DMS153 (cell line): ENCODE measurements around the gene RAB33B.

Experiments
- DNase-seq: peaks from one replicate; lab custom pipeline; 2025; lab: John Stamatoyannopoulos, UW

Gene RAB33B

GRCh38 chr4:139508581-139509237 lies 54.8 kb downstream of the RAB33B start:
- no peak for DNase-seq

DNA sequence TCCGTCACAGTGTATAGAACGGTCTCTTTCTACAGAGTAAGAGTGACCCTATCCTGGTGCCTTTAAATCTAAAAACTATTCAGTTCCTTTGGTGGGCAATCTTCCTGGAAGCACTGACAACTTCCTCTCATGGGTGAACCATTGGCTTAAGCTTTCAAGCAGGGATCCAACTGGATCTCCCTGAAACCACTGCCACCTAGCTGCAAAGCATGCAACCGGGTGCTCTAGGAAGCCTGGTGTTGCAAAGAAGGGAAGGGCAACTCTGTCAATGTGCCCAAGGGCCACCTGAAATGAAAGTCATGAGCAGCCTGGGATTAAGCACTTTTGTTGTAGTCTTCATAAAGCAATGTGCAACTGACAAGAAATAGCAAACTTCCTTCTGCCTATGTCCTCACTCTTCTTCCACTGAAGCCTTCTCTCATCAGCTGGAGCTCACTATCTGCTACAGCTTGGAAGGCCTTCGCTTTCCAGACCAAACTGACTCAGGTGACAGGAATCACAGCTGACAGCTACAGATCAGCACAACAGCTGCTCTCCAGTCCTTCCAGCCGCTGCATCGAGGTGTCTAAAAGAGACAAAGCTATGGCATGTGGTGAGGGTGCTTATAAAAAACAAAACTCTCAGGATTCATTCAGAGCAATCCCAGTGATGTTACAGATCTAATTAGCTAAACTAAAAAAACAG lies 55.9 kb downstream of the RAB33B start:
- DNase-seq = no peak

GRCh38 chr4:139511320-139511719 lies 57.4 kb downstream of the RAB33B start:
- no peak for DNase-seq

DNA sequence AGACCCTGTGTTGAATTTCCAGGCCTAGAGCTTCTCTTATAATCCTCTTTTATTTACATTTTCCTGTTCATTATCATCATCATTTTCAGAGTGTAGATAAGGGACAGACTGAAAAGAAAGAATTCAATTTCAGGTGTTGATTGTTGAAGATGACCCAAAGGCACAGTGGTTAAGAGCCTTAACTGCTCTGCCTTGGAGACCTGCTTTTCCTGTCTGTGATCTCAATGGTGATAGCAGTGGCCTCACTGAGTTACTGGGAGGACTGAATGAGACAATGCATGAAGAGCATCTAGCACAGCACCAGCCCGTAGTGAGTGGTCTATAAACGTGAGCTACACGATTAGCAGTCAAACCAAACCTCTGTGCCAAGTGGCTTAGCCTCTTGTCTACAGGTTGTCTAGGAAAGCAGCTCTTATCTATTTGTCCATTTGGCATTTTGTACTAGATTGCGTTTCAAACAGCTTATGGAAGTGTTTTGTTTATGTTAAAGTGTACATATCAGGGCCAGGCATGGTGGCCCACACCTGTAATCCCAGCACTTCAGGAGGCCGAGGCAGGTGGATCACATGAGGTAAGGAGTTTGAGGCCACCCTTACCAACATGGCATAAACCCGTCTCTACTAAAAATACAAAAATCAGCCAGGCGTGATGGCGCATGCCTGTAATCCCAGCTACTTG lies 60.6 kb downstream of the RAB33B start:
- no peak for DNase-seq

GRCh38 chr4:139515531-139515958 lies 61.6 kb downstream of the RAB33B start:
- no peak for DNase-seq

DNA sequence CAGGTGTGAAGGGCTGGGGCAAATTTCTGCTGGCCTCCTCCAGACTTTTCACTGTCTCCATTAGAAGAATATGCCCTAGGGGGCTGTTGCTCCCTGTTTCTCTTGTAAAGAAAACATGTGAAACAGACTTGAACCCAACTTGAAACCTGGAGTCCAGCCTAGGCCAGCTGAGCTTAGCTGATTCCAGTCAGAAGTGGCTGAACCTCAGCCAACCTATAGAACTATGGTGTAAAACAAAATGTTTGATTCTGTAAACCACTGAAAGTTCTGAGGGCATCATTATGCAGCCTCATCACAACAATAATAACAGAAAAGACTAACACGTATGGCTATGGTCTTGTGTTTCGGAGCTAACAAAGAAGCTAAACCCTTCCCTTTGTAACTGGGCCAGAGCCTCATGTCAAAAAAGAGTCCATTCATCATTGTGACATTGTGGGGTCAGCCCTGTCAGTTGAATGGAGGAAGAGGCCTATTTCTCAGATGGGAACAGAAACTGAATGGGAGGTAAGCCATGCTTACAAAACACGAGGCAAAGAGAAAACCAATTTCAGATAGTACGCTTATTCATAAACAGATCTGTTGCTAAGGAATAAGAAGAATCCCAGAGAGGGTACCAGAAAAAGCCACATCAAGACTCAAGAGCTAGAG lies 68.0 kb downstream of the RAB33B start:
- no peak for DNase-seq

GRCh38 chr4:139522457-139522856 lies 68.5 kb downstream of the RAB33B start:
- DNase-seq = no peak

GRCh38 chr4:139523076-139523475 lies 69.2 kb downstream of the RAB33B start:
- DNase-seq = no peak

- DNase-seq = no peak
Observed at GRCh38 chr4:139524062-139524631, 70.2 kb downstream of the RAB33B start.

GRCh38 chr4:139525414-139525813 lies 71.5 kb downstream of the RAB33B start:
- no peak for DNase-seq
